ENCODE results near the gene BHLHE41.

Gene BHLHE41

DNA sequence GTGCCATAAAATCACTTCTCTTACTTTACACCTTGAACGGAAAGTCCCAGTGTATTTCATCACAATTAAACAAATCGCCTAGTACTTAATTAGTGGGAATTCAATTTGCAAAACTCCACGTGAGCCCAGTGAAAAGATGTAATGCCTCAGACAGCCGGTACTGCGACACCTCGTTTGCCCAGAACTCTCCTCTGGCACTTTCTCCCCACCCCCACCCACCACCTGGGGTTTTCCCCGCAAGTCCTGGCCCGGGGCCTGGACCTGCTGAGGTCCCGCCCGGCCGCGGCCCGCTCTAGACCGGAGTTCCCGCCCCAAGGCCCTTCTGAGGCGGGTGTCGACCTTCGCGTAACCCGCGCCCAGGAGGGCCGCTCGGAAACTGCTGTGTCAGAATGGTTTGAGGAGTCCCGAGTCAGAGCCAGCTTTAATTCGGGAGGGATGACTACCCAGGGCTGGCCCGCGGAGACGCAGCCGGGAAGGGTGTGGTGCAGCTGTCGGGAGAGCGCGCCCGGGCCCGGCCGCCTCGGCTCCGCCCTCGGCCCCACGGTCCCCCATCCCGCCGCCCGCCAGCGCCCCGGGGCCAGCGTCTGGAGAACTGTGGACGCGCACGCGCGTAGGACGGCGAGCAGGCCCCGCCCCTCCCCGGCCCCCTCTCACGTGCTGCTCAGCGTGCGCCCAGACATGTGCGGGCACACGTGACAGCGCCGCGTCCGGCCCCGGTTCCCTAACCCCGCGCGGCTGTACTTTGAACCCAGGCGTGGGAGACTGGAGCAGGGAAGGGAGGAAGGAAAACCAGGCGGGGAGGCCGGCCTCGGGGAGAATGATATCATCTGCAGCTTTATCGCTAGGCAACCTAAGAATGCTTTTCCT lies 10.8 kb downstream of the BHLHE41 start:
- peak; percentile 42 for DNase-seq

DNA sequence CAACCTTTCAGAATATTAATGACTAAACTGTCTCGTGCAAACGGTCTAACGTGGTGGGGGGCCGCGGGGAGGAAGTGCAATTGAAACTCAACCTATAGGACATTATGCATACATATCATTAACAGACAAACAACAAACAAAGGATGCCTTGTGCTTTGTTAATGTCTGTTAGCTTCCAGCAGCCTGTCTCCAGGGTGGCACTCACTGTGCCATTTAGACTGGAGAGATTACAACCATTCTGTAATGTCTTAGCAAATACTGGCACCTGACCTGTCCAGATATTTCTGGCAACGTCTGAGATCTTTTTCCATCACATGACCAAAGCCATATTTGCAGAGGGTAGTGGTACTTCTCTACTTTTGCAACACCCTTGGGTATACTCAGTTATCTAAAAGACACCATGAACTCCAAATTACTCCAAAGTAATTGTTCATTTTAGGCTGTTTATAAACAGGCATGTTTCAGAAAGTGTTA lies 11.6 kb downstream of the BHLHE41 start:
- DNase-seq, result no peak

DNA sequence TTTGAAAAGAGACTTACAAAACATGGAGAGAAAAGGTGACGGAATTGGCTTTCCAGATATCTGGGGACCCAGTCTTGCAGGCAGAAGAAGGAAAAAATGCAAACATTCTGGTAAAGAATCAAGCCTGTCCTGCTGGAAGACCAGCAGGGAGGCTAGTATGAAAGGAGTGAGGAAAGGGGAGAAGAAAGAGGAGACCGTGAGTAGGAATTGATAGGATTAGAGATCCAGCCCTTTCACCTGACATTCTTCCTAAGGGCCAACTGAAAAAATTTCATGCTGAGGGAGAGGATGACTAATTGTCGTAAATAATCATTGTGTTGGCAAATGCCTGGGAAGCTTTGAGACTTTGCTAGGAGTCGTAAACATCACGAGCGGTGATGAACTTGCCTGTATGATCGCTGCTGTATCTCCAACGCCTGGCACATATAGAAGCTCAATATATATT lies 12.1 kb downstream of the BHLHE41 start:
- DNase-seq, result no peak

DNA sequence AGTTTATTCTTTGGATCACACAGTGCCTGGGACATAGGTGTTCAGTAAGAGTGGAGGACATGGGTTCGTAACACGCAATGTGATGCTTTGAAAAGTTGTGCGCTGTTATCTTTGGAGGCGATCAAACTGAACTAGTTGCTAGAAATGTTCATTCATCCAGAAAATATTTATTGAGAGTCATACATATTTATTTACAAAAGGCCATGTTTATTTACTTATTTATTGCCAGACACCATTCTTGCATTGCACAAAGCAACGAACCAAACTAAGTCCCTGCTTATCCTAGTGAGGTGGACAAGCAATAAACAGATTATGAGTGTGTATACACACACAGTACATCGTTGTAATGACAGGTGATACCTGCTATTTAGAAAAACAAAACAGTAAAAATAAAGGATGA lies 12.6 kb downstream of the BHLHE41 start:
- DNase-seq, result no peak

DNA sequence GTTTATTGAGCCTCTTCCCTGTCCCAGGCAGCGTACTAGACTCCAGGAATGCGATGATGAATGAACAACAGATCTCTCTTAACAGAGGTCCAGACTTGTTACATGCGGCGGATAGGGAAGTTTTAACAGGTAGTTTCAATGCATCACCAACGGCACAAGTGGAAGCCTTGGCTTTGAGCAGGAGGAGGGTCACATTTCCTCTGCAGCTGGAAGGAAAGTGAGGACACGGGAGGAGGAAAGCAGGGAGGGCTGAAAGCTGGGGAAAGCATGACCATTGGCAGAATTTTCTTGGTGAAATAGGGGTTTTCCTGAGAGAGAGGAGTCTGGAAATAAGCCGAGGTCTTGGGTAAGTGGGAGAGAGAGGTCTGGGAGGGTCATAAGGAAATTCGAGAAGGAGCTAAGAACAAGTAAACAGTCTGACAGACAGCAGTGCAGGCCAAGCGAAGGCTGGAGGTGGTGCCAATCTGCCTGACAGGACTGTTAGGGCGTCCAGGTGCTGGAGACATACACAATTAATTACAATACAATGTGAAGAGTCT lies 15.4 kb downstream of the BHLHE41 start:
- no peak for DNase-seq

DNA sequence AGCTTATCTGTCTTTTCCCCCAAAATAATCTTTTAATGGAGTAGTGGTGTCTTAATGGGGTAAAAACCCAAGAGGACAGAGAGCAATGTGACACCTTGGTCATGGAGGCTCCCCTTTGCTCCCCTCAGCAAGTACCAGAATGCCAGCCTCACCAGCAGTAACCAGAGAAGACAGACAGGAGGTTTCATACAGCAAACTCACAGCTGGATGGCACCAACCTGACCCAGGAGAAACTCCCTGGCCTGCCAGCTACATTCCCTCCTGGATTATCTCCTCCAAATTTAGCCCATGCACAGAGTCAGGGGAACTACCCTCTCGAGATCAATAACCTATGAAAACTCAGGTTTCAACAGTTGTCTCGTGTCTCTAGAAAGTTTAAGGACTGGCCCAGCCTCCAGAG lies 15.9 kb downstream of the BHLHE41 start:
- DNase-seq, result no peak

DNA sequence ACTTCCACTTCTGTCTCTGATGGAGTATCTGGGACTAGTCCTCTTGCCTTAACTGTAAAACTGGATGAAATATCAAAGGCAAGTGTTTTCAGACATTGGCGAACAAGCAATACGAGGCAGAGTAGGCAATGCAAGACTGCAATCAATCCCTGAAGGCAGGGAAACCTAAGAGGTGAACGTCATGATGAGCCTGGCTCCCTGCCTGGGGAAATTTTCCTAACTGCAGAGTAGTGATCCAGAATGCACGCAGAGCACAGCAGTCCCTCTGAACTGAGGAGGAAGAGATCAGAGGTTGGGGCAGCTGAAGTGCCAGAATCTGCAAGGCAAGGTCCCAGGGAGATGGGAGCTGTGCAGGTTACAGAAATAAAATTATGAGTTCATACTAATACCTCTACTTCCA lies 18.5 kb downstream of the BHLHE41 start:
- no peak for DNase-seq

DNA sequence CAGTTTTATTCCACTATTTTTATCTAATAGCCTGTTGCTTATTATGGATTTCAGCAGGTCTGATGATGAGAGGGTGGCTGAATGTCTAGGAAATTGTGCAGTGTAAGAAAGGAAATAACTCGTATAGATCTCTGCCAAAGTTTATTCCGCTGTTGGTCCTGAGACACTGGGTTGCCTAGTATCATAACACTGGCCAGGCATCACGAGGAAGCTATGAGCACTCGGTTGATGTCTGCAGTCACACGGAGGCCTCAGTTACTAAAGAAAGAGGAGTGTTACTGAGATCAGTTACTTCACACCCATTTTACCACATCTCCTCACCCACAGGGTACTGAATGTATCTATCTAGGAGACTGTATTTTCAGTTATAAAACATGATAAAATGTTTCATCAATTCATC lies 21.9 kb downstream of the BHLHE41 start:
- DNase-seq, result no peak

DNA sequence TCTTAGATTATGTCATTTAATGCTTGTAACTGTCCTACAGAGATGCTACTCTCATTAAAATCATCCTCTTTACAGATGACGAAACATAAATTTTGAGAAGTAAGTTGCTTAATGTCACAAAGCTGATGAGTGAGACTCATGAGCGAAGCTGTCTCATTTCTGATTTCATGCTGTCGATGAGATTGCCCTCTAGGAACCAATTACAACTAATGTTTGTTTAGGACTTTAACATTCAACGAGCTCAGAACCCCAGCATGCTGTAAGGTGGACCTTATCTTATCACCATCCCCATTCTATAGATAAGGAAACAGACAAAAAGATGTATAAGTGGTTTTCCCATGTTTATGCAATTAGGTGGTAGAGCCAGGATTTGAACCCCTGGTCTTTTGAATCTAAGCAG lies 23.1 kb downstream of the BHLHE41 start:
- no peak for DNase-seq

DNA sequence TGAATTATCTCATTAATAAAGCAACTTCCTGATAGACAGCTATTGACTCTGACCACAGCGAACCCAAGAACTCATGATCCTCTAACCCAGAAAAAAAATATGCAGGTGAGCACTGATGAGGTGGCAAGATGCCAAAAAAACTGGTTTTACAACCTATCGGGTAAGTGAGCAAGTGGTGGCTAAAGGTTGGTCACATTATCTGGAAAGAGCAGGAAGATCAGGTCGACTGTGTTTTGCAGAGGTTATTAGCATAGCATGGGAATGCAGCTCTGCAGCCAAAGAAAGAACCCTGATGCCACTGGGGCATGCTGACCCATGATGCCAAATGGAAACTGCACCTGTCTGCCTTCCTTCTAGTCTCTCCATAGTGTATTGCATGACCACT lies 23.5 kb downstream of the BHLHE41 start:
- no peak for DNase-seq

DNA sequence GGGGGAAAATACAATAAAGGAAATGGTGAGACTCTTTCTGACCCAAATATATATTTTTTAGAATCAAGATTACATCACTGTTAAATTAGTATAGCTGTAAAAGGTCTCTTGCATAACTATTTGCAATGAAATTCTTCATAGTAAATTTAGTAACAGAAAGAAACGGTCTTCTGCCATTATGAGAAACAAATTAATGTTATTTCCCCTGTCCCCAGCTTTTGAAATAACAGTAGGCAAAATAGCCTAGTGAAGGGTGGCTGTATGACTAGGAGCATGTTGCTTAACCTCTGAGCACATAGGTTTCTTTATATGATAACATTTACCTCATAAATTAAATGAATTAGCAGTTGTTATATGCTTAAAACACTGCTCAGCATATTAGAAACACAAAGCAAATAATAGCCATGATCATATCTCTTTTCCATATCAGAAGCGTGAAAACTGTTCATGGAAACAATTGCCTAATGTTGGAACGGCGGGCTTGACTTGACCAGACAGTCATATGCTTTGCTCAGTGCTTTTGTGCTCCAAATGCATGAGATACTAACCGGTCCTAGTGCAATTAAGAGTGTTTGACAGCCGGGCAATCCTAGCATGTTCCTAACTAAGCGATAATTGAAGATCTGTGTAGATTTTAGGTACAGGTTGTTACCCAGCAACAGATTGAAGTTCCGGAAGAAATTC lies 24.0 kb downstream of the BHLHE41 start:
- DNase-seq, result no peak

DNA sequence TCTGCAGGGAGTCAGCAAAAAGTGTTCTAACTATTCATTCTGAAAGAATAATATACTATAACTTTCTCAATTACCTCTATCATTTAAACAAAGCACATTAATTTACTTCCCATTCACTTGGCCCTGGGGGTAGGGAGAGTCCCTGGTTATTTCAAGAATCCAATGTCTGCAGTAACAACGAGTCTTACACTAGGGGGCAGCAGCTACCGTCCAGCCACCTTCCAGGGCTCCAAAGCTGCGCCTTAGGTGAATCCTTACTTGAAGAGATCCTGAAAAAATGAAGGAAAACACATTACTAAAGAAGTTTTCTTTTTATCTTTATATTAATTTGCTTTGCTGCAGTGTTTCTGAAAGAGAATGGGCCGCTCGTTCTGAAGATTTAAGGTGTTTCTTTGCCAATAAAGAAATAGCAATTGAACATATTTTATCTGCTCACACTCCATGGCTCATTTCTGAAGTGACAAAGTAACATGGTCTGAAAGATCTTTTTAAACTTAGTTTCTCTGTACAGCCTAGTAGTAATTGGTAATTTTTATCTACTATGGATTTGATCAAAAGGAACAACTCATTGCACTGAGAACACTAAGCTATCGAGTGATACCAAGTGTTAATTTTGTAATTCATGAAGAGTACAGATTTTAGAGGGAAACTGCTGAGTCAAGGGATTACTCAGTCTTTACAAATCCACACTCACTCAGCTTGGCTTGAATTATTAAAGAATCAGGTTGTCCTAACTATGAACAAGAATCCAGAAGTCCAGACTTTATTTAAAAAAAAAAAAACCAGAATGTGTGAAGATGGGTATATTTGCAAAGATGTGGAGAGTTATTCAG lies 27.6 kb downstream of the BHLHE41 start:
- DNase-seq, result peak; percentile 38

DNA sequence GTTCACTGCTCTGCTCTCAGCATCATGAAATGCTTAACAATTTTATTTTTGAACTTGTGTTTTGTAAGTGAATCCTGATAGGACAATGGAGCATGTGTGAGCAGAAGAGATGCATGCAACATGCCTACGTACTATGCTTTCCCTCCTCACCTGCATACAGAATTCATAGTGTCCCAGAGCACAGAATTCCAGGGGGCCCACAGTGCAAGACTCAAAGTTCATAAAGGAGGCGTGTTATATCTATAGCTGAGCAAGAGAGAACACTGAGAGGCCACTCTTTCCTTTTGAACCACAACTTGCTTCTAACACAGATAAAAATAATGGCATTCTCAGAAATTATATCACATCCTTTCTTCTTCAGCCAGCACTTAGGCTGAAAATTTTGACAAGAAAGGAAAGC lies 28.8 kb downstream of the BHLHE41 start:
- no peak for DNase-seq

DNA sequence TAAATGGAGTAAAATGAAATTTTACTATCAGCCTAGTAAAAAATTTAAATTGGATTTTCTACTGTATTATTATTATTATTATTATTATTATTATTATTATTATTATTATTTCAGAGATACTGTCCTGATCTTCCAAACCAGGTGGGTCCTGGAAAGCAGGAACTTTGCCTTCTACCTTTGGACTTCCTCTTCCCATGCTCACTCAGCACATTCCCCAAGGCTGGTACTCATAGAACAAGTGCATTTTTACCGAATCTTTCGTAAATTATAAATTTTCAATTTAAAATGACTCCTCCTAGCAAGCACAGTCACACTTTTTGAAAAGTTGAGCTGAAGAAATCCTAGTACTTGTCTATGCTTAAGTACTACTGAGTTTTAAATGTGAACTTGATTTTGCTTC lies 29.7 kb downstream of the BHLHE41 start:
- no peak for DNase-seq

DNA sequence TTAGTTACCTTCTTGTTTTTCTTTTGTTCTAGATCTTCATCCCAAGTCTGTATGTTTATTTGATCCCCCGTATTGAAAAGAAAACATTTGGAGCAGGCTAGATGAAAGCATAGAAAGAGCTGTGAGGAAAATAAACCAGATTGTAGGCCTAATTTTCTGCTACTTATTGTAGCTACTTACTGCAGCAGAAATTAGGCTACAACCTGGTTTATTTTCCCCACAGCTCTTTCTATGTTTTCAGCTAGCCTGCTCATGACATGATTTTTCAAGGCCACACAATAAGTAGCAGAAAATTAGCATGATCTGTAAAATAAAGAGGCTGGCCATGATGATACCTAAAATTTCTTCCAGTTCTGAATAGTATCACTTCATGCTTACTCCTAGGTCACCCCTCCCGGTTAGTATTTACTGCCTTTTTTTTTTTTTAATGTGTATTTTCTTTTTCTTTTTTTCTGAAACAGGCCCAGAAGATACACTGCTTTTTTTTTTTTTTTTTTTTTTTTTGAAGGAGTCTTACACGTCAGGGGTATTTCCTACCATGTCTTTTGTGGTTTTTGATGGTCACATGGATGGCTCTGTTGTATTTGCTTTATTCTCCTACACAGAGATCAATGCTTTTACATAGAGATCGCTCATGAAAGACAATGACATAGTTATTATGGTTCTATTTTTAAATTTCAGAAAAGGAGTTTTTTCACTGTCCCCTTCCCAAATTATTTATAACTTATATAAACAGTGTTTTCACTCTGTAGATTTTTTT lies 32.3 kb downstream of the BHLHE41 start:
- no peak for DNase-seq

DNA sequence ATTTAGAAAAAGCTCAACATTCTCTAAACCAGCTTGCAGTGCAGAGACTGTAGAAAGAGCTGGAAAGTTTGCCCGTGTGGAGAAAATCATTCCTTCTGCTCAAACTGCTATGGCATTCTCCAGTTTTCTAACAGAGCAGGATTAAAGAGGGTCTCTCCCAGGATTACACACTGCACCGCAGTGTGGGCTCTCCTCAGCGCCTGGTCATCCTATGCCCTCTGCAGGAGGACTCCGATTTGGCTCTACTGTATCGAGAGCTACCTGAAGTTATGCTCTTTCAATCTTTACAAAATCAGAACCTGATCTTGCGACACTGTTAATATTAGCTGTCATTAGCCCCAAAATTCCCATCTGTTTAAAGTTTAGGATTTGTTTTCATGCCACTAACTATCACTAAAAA lies 33.0 kb downstream of the BHLHE41 start:
- no peak for DNase-seq

DNA sequence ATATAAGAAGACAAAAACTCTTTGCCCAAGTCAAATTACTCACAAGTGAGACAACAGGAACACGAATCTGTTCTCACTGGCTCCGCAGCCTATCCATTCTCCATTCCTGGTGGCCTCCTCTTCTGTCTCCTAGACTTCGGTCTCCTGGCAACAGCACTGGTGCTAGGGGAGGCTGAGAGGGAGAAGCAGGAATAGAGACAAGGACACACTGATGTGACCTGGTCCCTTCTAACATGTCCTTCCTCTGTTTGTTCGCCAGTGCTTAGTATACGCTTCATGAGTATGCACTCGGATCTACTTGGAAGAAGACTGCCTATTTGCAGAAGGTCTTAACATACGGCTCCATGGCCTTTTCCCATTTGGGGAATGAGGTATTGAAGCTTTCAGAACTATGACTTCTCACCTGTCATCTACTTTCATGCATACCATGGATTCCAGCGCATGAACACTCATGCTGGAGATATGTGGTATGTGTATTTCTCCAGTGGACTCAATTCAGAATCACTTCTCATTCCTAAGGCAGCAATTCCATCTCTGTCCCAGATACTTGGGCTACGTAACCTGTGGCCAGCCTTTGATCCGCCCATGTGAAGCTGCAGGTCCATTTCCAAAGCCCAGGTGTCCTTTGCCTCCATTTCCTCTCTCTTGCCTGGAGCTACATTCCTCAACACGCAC lies 33.9 kb downstream of the BHLHE41 start:
- no peak for DNase-seq

DNA sequence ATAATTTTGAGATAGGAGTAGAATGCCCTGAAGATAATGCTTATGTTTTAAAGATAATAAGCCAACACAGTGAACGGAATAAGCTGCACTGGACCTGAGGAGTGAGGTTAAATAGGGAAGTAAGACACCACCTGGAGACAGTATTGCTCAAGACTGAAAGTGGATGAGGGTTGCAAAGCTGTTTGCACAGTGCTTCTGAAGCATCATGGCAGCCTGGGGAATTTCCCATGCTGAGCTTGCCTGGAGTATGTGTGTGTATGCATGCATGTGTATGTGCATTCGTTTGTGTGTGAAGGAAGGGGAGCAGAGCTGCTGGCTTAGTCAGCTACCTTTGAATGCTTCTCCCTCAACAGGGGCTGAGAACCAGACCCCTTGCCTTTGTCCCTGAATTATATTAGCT lies 35.8 kb downstream of the BHLHE41 start:
- no peak for DNase-seq

DNA sequence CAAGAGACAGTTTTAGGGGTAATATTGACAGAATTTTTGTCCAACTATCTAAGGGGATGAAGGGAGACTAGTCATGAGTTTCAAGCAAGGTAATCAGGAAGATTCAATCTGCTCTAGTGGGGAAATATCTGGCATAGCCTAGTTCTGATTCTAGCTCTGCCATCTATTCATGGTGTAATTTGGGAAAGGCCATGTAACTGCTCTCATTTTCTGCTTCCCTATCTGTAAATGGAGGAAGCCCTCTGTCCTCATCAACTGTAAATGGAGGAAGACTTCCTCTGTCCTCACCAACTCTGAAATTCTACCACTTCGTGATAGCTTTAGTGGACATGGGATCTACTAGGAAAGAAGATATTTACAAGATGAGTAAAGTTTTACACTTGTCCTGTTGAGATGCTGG lies 37.9 kb downstream of the BHLHE41 start:
- DNase-seq, result no peak

DNA sequence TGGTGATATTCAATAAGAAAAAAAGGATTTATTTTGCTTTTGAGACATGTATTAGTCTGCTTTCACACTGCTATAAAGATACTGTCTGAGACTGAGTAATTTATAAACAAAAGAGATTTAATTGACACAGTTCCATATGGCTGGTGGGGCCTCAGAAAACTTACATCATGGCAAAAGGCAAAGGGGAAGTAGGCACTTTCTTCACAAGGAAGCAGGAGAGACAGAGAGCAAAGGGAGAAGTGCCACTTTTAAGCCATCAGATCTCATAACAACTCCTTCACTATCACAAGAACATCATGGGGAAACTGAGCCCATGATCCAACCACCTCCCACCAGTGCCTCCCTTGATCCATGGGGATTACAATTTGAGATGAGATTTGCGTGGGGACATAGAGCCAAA lies 43.9 kb downstream of the BHLHE41 start:
- DNase-seq, result no peak

DNA sequence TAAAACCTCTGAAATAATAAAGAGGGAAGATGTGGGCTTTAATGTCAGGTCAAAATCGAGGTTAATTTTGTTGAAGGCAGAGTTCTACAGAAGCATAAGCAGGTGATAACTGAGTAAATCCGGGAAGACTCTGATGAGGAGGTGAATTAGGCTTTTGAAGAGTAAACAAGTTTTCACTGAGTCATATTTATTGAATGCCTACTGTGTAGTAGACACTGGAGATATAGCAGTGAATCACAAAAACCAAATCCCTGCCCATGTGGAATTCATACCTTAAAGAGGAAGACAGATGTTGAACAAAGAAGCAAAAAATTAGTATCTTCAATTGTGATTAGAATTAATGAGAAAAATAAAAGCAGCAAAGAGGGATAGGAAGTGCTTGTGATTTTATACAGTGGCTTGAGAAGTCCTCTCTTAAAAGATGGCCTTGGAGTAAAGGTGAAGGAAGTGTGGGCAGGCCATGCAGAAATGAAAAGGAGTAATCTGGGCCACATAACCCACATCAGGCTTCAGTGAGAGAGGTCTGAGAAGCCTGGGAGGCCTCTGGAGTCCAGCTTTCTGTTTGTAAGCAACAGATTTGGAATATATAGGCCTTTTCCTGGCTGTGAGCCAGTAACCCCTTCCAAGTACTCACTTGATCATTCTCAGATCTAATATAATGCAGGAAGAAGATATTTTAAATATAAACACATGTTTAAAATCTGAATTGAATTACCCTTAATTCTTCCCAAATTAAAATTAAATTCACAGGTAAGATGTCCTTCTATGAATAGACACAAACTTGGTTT lies 46.7 kb downstream of the BHLHE41 start:
- no peak for DNase-seq

Measured in central memory CD4-positive, alpha-beta T cell (primary cell).